Midbrain (tissue), 1 donor: ENCODE measurements around the gene CTSD.

ENCODE experiments used
- DNase-seq: peaks from one replicate; lab custom pipeline; 2025; lab: John Stamatoyannopoulos, UW

CTSD gene

DNA sequence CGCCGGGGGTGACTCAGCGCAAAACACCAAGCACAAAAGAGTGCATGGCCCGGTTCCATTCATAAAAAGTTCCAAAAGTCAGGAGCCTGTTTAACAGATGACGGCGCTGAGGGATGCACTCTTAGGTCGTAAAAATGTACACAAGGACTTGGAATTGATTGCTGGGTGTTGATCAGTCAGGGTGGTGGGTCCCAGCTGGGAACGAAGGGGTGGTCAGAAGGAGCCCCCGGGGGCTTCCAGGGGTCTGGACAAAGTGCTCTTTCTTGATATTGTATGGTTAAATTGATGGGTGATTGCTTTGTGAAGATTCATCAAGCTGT is 34.1 kb downstream of the CTSD start:
- DNase-seq, result no peak

DNA sequence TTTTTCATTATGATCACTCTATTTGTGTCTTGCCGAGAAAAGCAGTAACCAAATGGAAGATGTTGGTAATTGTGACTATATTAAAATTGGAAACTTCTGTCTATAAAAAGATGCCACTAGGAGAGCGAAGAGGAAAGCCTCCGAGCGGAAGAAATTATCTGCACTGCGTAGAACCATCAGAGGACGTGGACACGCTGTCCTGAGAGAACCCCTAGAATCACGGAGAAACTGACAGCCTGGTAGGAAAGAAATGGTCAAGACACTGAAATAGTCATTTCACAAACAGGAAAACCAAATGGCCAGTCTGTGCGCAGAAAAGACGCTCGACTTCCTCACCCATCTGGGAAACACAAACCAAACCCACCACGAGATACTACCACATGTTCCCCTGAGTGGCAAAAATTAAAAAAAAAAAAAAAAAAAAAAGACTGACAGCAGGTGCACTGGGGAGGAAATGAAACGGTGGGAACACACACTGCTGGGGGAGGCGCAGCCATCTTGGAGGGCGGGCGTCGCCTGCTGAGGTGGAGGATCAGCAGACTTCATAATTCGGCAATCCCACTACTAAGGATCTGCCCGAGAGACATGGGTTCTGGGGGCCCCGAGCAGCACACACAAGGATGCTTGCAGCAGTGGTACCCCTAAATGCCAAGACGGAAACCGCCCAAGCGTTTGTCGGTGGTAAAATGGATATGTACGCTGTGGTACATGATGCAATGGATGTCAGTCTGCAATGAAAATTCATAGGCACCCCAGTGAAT is 34.6 kb downstream of the CTSD start:
- DNase-seq, result no peak

DNA sequence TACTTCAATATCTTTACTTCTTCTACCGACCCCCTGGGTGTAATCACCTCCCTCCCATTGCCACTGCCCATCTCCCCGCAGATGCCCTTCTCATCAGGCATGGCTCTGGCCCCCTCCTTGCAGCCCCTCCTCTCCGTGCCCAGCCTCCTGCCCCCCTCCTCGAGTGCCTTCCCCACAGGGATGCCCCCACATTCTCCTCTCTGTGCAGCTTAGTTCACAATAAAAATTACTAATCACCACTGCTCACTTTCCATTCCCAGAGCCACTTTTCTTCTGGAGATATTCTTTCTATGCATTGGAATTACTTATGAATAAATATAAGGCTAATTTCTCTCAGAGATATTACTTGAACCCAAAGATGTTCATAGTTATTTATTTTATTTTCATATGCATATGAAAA is 35.4 kb downstream of the CTSD start:
- DNase-seq, result no peak

DNA sequence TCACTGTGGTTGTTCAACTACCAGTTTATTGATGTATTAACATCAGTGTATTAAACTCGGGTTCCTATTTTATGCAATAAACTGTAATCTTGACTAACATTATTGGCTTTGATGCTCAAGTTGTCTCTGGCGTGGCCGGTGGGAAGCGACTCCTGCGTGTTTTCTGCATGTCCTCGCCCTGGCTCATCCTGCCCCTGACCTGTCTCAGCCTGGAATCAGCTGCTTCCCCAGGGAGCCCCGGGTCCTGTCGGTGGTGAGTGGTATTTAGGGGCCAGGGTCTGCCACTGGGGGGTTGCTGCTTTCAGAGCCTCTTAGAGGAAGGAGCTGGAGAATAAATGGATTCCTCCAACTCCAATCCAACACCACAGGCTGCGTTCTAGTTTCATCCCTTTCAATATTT is 35.9 kb downstream of the CTSD start:
- no peak for DNase-seq

DNA sequence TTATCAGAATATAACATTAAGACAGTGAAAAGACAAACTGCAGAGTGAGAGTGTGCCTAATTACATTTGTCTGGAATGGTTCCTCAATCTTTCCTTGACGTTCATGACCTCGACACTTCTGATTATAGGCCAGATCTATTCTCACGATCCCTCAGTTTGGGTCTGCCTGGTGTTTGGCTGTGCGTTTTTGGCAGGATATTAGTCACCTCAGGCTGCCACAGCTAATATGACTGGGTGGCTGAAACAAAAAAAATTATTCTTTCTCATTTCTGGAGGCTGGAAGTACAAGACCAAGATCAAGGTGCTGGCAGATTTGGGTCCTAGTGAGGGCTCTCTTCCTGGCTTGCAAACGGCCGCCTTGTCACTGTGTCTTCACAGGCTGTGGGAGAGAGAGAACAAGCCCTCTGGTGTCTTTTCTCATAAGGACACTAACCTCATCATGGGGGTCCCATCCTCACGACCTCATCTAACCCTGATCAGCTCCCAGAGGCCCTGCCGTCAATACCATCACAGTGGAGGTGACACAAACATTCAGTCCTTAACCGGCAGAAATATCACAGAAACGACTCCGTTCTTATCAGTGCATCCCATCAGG is 36.5 kb downstream of the CTSD start:
- no peak for DNase-seq

DNA sequence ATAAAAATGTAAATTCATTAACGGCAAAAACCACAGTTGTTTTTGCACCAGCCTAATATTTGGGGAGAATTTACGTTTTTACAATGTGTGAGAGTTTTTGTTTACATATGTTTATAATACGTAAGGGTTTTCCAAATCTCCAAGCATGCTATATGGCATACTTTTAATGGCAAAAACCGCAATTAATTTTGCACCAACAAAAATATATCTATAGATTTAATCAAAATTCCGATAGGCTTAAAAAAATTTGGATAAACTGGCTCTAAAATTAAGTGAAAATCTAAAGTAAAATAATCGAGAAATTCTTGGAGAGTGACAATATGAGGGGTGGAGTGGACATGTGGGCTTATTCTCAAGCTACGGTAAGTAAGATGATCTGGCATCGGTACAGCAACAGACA is 43.9 kb downstream of the CTSD start:
- DNase-seq, result no peak

DNA sequence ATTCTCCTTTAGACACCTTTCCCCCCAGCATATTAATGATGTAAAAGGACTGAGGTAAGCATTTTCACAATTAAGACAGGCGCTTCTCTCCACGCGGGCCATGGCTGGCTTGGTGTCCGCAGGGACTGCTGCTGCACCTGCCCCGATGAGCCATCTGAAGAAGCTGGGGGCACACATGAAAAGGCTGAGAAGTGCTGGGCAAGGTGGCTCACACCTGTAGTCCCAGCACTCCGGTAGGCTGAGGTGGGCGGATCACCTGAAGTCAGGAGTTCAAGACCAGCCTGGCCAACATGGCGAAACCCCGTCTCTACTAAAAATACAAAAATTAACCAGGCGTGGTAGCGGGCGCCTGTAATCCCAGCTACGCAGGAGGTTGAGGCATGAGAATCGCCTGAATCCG is 45.4 kb downstream of the CTSD start:
- DNase-seq, result no peak

DNA sequence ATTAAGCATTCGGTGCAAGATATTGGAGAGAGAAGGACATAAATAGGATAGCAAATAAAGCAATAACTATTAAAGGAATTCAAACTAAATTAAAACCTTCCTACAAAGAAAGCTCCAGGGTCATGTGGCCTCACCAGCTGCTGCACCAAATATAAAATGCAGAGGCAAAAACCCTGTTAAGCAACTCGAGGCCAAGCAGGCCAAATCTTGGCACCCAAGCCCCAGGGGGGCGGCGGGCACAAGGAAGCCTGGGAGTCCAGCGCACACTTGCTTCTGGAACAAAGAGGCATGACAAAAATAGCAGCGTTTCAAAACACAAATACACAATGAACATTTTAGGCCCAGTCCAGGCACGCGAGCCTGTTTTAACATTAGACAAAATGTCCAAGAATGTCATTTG is 46.0 kb downstream of the CTSD start:
- DNase-seq, result no peak

DNA sequence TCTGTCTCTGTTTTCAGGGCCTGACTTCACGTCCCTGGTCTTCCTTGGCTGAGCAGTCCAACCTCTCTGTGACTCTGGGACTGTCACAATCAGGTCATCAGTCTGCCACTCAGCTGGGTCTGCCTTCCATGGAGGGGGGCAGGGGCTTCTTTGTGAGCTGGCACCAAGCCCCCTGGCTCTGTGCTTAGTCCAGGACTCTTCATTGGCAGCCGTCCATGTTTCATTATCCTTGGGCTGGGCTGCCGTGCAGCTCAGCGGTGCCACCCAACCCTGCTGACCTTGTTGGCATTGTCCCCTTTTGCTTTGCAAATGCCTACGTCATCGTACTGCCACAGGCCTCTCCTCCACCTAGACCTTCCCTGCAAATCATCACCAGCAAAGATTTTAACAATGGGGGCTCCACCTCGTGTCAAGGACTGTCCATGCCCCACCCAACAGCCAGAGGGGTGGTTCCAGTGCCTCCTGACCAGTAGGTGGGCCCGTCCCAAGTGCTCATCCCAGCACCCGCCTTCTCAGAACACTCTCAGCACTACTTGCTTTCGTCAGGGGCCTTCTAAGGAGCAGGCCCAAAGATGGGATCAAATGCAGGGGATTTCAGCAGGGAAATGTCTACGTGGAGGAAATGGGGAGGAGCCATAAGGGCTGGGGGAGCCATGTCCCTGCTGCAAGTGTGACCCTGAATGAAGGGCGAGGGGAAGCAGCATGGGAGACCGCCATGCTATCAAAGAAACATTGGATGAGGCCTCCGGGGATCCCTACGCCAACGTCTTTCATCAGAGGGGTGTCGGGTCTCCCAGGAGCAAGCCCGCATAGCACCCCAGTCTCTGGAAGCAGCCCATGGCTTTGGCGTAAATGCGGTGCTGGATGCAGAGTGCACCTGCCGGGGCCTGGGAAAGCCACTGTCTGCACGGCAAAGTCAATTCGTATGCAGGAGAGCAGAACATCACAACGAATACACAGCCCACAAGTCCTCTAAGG is 48.5 kb downstream of the CTSD start:
- DNase-seq, result no peak

DNA sequence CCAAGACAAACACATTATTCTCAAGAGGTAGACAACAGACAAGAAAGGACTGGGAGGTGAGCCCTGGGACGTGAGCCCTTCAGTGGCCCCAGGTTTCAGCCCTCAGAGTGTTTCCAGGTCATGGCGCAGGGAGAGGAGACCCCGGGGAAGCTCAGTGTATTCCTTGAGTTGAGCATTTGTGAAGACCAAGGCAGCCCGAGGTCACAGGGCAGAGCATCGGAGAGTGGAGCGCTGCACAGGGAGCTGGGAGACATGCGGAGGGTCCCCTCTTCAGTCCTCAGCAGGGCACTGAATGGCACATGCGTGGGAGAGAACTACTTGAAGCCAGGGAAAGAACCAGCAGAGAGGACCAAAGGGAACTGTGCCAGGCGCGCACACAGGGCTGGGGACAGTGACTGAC is 55.0 kb downstream of the CTSD start:
- no peak for DNase-seq

DNA sequence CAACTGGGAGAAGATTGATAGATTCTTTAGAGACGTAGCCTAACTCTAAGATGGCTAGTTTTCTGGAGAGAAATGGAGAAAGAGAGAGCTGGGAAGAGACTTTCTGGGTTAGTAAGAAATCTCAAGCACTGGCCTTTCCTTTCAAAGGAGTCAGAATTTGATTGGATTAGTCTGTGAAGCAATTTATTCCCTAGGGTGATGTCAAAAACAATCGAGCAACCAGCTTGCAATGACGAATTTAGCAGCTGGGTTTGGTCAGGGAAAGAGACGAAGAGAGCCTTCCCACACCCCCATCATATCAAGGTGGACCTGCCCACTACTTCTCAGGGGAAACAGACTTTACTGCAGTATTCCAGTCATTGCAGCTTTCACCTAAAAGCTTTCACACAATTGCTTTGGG is 56.0 kb downstream of the CTSD start:
- no peak for DNase-seq

DNA sequence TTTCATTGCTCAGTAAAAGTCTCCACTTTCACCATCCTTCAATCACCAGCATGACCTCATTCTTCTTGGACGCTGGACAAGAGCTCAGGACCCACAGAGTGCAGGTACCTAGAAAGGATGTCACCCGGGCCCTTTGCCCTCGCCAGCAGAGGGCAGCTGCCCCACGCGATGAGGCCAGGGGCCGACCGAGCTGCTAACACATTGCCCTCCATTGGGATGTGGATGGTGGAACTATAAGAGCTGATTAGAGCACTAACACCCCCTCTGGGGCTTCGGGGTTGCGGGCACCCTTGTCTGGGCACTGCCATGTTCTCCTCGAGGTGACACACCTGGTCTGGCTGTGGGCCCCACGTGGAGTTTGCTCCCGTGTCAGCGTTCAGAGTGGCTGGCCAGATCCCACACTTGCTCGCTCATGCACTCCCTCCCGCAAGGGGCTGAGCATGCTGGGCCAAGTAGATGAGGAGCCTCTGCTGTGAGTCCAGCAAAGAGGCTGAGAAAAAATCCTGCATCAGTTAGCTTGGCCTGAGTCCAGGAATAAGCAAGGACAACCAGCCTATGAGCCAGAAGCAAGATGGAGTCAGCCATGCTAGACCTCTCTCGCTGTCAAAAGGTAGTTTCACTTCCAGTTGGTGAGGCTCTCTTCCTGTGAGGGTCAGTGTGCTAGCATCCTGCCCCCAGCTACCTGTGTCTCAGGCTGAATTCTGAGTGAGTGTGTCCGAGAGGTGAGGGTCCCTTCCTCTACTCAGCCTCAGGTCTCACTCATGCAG is 56.9 kb downstream of the CTSD start:
- DNase-seq, result no peak

DNA sequence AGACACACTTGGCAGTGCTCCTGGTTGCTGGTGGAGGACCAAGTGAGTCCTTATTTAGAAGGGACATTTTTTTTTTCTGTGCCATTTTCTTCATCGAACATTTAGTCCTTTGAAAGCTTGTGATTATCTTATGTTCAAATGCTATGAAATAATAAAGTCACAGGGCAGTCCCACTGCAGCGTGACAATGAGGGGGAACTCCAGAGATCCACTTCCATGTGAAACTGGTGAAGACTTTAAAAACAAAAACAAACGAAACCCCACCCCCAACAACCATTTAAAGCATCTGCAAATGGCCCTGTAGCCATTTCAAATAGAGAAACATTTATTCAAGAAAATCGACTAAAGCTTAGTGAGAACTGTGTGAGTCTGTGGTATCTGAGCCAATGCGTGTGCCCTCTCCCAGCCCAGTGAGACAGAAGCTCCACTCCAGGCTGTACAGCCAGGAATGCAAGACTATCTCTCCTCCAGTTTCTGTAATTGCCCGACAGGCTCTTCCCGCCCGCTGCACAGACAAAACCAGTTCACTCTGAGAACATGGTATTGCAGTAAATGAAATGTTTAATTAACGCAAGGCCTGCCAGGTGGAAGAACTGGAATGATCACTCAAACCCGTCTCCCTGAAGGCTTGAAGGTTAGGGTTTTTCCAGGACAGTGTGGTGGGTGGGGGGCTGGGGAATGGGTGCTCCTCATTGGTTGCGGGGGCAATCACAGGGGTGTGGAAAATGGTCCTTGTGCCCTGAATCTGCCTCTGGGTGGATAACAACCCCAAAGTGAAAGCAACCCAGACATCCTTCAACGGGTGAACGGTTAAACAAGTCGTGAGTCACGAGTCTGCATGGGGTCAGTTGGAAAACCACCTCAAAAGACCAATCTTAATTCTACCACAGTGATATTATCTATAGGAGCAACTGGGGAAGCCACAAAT is 58.3 kb downstream of the CTSD start:
- no peak for DNase-seq

DNA sequence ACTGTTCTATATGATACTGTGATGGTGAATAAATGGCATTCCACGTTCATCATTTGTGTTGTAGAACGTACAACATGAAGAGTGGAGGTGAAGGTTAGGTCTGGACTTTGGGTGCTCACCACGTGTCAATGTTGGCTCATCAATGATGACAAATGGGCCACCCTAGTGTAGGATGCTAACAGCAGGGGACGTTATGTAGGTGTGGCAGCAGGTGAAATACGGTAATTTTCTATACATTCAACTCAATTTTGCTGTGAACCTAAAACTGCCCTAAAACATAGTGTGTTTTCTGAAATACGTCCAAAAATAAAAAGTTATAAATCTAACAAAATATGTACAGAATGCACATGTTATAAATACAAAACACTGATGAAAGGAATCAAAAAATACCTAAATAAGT is 60.6 kb downstream of the CTSD start:
- no peak for DNase-seq
